ENCODE measurements around the gene SSH2. TPM values are rescaled to one million over a fixed set of nuclear protein-coding genes. Genes with fewer than 3 reads are reported as not detected.

Gene SSH2
- total RNA-seq, 1 donor from 2014 or later = 46.5 TPM

DNA sequence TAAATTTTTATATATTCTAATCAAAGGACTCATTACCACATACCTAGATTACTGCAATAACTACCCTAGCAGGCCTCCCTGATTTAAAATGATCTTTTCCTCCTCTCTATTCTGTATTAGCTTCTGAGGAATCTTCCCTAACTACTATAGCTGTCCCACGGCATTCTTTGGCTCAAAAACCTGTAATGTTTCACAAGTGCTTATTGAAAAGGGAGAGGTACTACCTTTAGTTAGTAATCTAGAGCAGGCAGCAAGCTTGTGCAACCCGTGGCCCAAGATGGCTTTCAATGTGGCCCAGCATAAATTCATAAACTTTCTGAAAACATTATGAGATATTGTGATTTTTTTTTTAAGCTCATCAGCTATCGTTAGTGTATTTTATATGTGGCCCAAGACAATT lies 236.3 kb downstream of the SSH2 start:
- Mint-ChIP-seq H3K36me3 (ENCODE audit: unreplicated experiment) (no peaks in the 10 kb centered on the region), H3K4me1 (ENCODE audit: low read depth, unreplicated experiment) (no peaks in the 10 kb centered on the region), H3K27ac (ENCODE audit: unreplicated experiment) (no peak overlapping the region), H3K27me3 (ENCODE audit: unreplicated experiment) (no peaks in the 10 kb centered on the region), H3K4me3 (ENCODE audit: unreplicated experiment) (no peak overlapping the region), H3K9me3 (ENCODE audit: unreplicated experiment) (no peaks in the 10 kb centered on the region)
- no peak for TF ChIP-seq CTCF (IDR thresholded peaks at IDR 0.05; ENCODE audit: partially characterized antibody, unreplicated experiment)
- DNase-seq = no peak

DNA sequence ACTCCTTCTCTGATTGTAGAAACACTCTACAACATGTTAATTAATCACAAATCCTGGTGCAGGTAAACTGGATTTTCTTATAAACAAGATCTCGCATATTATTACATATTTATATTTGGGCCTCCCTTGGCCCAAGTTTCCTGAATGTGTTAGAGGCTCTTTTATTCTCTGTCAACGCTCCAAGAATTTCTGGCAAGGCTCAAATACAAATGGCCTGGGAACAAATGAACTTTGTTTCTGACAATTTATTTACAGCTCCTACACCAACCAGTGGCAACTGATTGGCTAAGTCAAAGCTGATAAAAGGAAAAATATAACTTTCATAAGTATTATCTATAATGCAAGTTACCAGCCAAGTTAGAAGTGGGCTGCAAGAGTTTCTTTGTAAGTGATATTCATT lies 242.4 kb downstream of the SSH2 start:
- H3K27me3 Mint-ChIP-seq (ENCODE audit: unreplicated experiment) = no peaks in the 10 kb centered on the region
- no peak overlapping the region for H3K4me3 Mint-ChIP-seq (ENCODE audit: unreplicated experiment)
- H3K27ac Mint-ChIP-seq (ENCODE audit: unreplicated experiment) = no peak overlapping the region
- H3K9me3 Mint-ChIP-seq (ENCODE audit: unreplicated experiment) = no peaks in the 10 kb centered on the region
- no peak for DNase-seq
- no peaks in the 10 kb centered on the region for H3K36me3 Mint-ChIP-seq (ENCODE audit: unreplicated experiment)
- H3K4me1 Mint-ChIP-seq (ENCODE audit: low read depth, unreplicated experiment) = peaks cover 2% of the 10 kb centered on the region
- TF ChIP-seq CTCF (IDR thresholded peaks at IDR 0.05; ENCODE audit: partially characterized antibody, unreplicated experiment) = no peak

- no peak overlapping the region for H3K4me3 Mint-ChIP-seq (ENCODE audit: unreplicated experiment)
- no peak for DNase-seq
These were observed 242.9 kb downstream of the SSH2 start for GRCh38 chr17:29686993-29687590.

DNA sequence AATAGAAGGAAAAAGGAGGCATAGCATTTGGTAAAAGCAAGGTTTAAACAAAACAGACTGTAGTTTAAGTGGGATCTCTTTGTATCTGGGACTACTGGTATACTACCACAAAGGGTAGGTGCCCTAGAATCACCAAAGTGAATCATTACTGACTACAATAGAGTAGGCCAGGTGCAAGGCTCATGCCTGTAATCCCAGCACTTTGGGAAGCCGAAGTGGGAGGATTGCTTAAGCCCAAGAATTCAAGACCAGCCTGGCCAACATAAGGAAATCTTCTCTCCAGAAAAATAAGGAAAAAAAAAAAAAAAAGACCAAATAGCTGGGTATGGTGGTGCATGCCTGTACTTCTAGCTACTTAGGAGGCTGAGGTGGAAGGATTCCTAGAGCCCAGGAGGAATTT lies 246.5 kb downstream of the SSH2 start:
- Mint-ChIP-seq H3K27ac (ENCODE audit: unreplicated experiment) (no peak overlapping the region), H3K36me3 (ENCODE audit: unreplicated experiment) (no peaks in the 10 kb centered on the region), H3K9me3 (ENCODE audit: unreplicated experiment) (no peaks in the 10 kb centered on the region), H3K4me3 (ENCODE audit: unreplicated experiment) (no peak overlapping the region), H3K27me3 (ENCODE audit: unreplicated experiment) (no peaks in the 10 kb centered on the region), H3K4me1 (ENCODE audit: low read depth, unreplicated experiment) (peaks cover 5% of the 10 kb centered on the region)
- DNase-seq = no peak
- no peak for TF ChIP-seq CTCF (IDR thresholded peaks at IDR 0.05; ENCODE audit: partially characterized antibody, unreplicated experiment)

More at GRCh38 chr17:29686993-29687590, 242.9 kb downstream of the SSH2 start:
- Mint-ChIP-seq H3K27ac (ENCODE audit: unreplicated experiment) (no peak overlapping the region), H3K36me3 (ENCODE audit: unreplicated experiment) (no peaks in the 10 kb centered on the region), H3K4me1 (ENCODE audit: low read depth, unreplicated experiment) (peaks cover 3% of the 10 kb centered on the region), H3K27me3 (ENCODE audit: unreplicated experiment) (no peaks in the 10 kb centered on the region), H3K9me3 (ENCODE audit: unreplicated experiment) (no peaks in the 10 kb centered on the region)
- TF ChIP-seq CTCF (IDR thresholded peaks at IDR 0.05; ENCODE audit: partially characterized antibody, unreplicated experiment) = no peak

- Mint-ChIP-seq H3K9me3 (ENCODE audit: unreplicated experiment) (no peaks in the 10 kb centered on the region), H3K27ac (ENCODE audit: unreplicated experiment) (no peak overlapping the region), H3K27me3 (ENCODE audit: unreplicated experiment) (no peaks in the 10 kb centered on the region), H3K4me3 (ENCODE audit: unreplicated experiment) (no peak overlapping the region), H3K4me1 (ENCODE audit: low read depth, unreplicated experiment) (peaks cover 5% of the 10 kb centered on the region), H3K36me3 (ENCODE audit: unreplicated experiment) (no peaks in the 10 kb centered on the region)
- DNase-seq = no peak
- TF ChIP-seq CTCF (IDR thresholded peaks at IDR 0.05; ENCODE audit: partially characterized antibody, unreplicated experiment) = no peak
These were observed 247.0 kb downstream of the SSH2 start for GRCh38 chr17:29682987-29683386.
